Activated naive CD4-positive, alpha-beta T cell treated with anti-CD3 and anti-CD28 coated beads, Interleukin-2, amount 50 U/mL, for 24 hours (primary cell): ENCODE measurements around the gene LMX1B.
"Not testable (repeated sequence)": the region's sequence is repeated elsewhere in the genome, so short reads cannot be mapped to it uniquely, and the experiment has no call there.

ENCODE experiments used
- H3K27ac Mint-ChIP-seq: one replicate; pipeline ENCODE4 v1.8.0; 2021; ENCODE audit warnings: mild to moderate bottlenecking, mixed read lengths
- H3K27me3 Mint-ChIP-seq: one replicate; pipeline ENCODE4 v1.8.0; 2021; ENCODE audit warnings: mixed read lengths
- H3K36me3 Mint-ChIP-seq: one replicate; pipeline ENCODE4 v1.8.0; 2021; ENCODE audit warnings: mixed read lengths
- H3K4me1 Mint-ChIP-seq: one replicate; pipeline ENCODE4 v1.8.0; 2021; ENCODE audit warnings: mixed read lengths
- H3K4me3 Mint-ChIP-seq: one replicate; pipeline ENCODE4 v1.8.0; 2021; ENCODE audit warnings: mild to moderate bottlenecking, mixed read lengths
- H3K9me3 Mint-ChIP-seq: one replicate; pipeline ENCODE4 v1.8.0; 2021; ENCODE audit warnings: mixed read lengths

LMX1B gene

DNA sequence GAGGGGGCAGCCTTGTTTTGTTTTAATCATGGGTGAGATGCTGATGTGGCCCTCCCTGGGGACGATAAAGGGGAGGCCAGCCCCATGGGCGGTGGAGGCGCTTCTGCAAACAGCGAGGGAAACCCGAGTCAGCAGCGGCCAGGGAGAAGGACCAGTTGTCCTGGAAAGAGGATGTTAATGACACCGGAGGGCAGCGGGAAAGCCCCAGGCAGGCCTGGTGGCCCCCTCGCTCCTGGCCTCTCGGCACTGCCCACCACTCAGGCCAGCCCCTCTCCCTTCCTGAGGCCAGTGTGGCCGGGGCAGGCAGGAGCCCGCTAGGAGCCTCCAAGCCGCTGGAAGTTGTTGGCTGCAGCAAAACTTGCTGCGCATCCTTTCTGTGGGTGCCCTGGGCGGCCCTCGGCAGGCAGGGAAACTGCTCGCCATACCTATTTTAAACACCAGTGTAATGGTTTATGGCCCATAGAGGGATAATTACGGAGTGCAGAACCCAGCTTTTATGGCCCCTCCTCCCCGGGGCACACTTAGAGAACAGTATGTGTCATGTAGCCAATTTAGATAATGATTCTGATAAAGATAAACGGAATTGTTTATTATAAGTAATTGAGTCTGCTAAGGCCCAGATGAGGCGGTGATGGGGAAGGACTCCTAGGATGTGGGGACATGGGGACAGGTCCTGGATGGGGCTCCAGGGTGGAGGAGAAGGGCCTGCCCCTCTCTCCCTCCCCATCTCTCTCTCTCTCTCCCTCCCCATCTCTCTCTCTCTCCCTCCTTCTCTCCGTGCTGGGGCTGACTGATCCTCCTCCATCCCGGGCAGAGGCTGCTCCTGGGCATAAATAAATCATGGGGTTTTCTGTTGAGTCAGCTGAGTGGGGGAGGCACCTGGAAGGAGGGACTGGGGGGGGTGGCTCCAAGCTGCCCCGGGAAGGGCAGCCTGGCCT, 36.9 kb downstream of the LMX1B start:
- peaks cover 38% of the 10 kb centered on the region for H3K27me3 Mint-ChIP-seq
- H3K36me3 Mint-ChIP-seq, result no peaks in the 10 kb centered on the region
- no peak overlapping the region for H3K27ac Mint-ChIP-seq
- H3K4me1 Mint-ChIP-seq, result no peaks in the 10 kb centered on the region
- H3K4me3 Mint-ChIP-seq, result no peak overlapping the region
- H3K9me3 Mint-ChIP-seq, result no peaks in the 10 kb centered on the region

DNA sequence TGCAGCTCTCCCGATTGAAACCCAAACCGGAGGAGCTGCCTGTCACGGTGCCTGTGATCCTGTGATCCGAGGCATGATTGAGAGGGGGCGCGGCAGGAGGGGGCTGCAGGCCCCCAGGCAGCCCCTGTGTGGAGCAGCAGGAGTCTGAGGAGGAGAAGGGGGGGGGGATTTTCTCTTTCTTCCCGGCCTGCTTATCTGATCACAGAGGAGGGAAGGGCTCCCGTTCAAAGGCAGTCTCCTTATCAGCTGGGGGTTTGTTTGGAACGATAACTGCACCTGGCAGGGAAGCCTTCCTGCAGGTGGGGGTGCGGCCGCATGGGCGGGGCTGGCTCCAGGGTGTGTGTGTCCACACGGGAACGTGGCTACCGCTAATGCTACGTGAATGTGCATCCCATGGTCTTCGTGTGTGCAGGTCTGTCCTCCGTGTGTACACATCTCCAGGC, 38.4 kb downstream of the LMX1B start:
- Mint-ChIP-seq H3K4me3 (no peak overlapping the region), H3K9me3 (no peaks in the 10 kb centered on the region), H3K27me3 (peaks cover 36% of the 10 kb centered on the region), H3K36me3 (no peaks in the 10 kb centered on the region), H3K4me1 (no peaks in the 10 kb centered on the region), H3K27ac (no peak overlapping the region)

GRCh38 chr9:126654124-126654523, 40.4 kb downstream of the LMX1B start:
- Mint-ChIP-seq H3K9me3 (no peaks in the 10 kb centered on the region), H3K4me1 (no peaks in the 10 kb centered on the region), H3K27ac (no peak overlapping the region), H3K27me3 (peaks cover 26% of the 10 kb centered on the region), H3K4me3 (no peak overlapping the region), H3K36me3 (no peaks in the 10 kb centered on the region)

- peaks cover 19% of the 10 kb centered on the region for H3K27me3 Mint-ChIP-seq
- H3K27ac Mint-ChIP-seq, H3K36me3 Mint-ChIP-seq, H3K9me3 Mint-ChIP-seq, H3K4me1 Mint-ChIP-seq, H3K4me3 Mint-ChIP-seq: not testable (repeated sequence)
Measured at GRCh38 chr9:126656214-126656613, 42.5 kb downstream of the LMX1B start.

DNA sequence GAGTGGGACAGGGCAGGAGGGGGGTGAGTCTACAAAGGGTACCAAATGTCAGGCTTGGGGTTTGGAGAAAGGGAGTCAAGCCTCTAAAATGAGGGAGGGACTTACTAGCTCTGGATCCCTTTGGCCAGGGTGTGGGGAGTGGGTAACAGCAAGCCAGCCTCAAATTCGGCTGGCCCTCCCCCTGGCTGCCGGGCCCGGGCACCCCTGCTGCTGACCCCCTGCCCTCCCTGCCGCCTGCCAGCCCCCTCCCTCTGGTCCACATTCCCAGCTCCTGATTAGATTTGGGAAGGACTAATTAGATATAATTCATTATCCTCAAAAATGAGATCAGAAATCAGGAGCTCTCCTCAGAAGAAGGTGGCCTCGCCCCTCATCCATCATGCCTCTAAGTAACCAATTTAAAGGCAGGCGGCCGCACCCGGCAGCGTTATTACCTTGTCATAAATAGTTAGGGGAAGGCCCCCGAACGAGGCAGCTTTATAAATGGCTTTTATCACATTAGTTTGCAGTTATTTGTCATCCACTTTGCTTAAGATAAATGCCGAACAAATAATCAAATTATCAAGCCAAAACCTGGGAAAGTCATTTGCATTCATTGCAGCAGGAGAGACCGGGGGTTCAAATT, 44.6 kb downstream of the LMX1B start:
- H3K36me3 Mint-ChIP-seq, result no peaks in the 10 kb centered on the region
- H3K27me3 Mint-ChIP-seq, result peaks cover 14% of the 10 kb centered on the region
- no peak overlapping the region for H3K4me3 Mint-ChIP-seq
- H3K27ac Mint-ChIP-seq, result no peak overlapping the region
- no peaks in the 10 kb centered on the region for H3K4me1 Mint-ChIP-seq
- no peaks in the 10 kb centered on the region for H3K9me3 Mint-ChIP-seq

GRCh38 chr9:126658956-126659555, 45.3 kb downstream of the LMX1B start:
- H3K4me3 Mint-ChIP-seq, result no peak overlapping the region
- H3K36me3 Mint-ChIP-seq, result no peaks in the 10 kb centered on the region
- H3K4me1 Mint-ChIP-seq, result no peaks in the 10 kb centered on the region
- peaks cover 8% of the 10 kb centered on the region for H3K27me3 Mint-ChIP-seq
- no peak overlapping the region for H3K27ac Mint-ChIP-seq
- no peaks in the 10 kb centered on the region for H3K9me3 Mint-ChIP-seq

- Mint-ChIP-seq H3K27me3 (peaks cover 11% of the 10 kb centered on the region), H3K27ac (no peak overlapping the region), H3K4me1 (no peaks in the 10 kb centered on the region), H3K9me3 (no peaks in the 10 kb centered on the region), H3K4me3 (no peak overlapping the region), H3K36me3 (no peaks in the 10 kb centered on the region)
Measured at GRCh38 chr9:126661122-126661520, 47.4 kb downstream of the LMX1B start.

DNA sequence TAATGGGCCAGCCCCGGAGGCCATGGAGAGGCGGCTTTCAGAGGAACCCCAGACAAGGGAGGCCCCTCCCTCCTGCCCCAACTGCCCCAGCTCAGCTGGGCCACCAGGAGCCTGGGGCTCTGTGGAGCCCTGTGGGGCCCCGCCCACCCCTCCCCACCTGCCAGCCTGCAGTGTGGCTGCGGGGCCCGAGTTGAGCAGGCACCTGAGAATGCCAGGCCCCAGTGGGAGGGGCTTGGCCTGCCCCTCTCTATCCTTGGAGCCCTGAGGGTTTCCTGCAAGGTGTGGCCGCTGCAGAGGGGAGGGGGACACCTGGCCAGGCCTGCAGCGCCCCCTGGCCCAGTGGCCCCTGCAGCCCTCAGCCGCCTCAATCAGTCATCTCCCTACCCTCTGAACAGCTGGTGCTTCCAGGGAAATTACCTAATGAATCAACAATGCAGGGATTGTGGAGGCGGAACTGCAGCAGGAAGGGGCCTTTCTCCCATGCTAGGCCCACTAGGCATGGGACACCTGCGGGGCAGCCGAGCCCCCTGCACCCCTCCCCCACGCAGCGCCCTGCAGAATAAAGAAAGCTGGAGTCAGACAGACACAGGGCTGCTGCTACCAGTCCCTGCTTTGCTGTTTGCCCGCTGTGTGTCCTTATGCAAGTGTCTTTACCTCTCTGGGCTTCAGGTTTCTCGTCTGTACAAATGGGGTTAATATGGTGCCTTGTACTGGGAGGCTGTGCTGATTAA, 48.0 kb downstream of the LMX1B start:
- no peaks in the 10 kb centered on the region for H3K9me3 Mint-ChIP-seq
- no peak overlapping the region for H3K4me3 Mint-ChIP-seq
- H3K27ac Mint-ChIP-seq, result no peak overlapping the region
- H3K36me3 Mint-ChIP-seq, result no peaks in the 10 kb centered on the region
- no peaks in the 10 kb centered on the region for H3K4me1 Mint-ChIP-seq
- H3K27me3 Mint-ChIP-seq, result peaks cover 17% of the 10 kb centered on the region

DNA sequence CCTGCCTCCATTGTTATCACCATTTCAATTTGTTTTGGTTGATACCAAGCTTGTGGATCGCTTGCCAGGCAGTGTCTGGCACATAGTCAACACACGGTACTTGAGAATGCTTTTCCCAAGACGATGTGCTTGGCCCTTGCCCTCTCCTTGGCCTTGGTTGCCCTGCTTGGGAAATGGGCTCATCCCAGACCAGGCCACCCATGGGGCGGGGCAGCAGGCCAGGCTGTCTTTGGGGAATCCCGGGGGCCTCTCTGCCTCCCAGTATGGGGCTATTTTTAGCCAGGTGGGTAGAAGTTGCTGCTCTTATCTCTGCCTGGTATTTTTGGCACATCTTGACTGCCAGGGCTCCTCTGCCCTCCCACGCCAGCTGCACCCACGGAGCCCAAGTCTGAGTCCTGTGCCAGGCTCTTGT, 49.9 kb downstream of the LMX1B start:
- Mint-ChIP-seq H3K4me3 (no peak overlapping the region), H3K9me3 (no peaks in the 10 kb centered on the region), H3K36me3 (no peaks in the 10 kb centered on the region), H3K27me3 (peaks cover 17% of the 10 kb centered on the region), H3K4me1 (no peaks in the 10 kb centered on the region), H3K27ac (no peak overlapping the region)

DNA sequence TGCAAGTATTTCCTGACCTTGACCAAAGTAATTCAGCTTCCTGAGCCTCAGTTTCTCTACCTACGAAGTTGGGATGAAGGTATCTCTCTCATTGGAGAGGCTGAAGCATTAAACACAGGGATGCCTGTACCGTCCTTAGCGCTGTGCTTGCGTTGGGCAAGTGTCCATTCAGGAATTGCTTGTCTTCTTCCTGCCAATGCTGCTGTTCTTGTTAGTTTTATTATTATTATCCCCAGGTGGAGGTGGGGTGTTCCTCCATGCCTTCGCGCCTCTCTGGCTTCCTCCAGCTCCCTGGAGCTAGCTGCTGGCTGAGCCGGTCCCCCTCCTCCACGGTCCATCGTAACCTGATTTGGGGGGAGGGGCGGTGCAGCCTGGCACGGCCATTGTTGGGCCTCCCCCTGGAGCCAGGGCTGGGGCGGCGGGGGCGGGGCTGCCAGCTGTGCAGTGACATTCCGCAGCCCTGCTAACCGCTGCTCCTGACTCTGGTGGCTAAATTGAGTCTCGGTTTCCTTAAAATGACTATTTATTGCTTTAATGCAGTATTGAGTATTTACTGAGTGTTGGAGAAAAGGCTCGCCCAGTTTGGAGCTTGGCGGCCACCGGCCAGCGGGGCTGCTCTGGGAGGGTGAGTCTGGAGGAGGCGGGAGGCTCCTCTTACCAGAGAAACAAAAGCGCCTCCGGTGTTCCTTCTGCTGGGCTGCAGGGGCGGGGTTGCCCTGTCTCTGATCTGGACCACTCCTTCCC, 51.3 kb downstream of the LMX1B start:
- H3K27me3 Mint-ChIP-seq, result peaks cover 17% of the 10 kb centered on the region
- H3K36me3 Mint-ChIP-seq, result no peaks in the 10 kb centered on the region
- H3K27ac Mint-ChIP-seq, result no peak overlapping the region
- no peaks in the 10 kb centered on the region for H3K9me3 Mint-ChIP-seq
- no peaks in the 10 kb centered on the region for H3K4me1 Mint-ChIP-seq
- H3K4me3 Mint-ChIP-seq, result no peak overlapping the region

- Mint-ChIP-seq H3K27ac (no peak overlapping the region), H3K27me3 (peaks cover 16% of the 10 kb centered on the region), H3K4me3 (no peak overlapping the region), H3K36me3 (no peaks in the 10 kb centered on the region), H3K9me3 (no peaks in the 10 kb centered on the region), H3K4me1 (no peaks in the 10 kb centered on the region)
Measured at GRCh38 chr9:126665644-126666035, 51.9 kb downstream of the LMX1B start.

- Mint-ChIP-seq H3K27ac (no peak overlapping the region), H3K4me3 (no peak overlapping the region), H3K36me3 (no peaks in the 10 kb centered on the region), H3K4me1 (no peaks in the 10 kb centered on the region), H3K9me3 (no peaks in the 10 kb centered on the region), H3K27me3 (peaks cover 14% of the 10 kb centered on the region)
Measured at GRCh38 chr9:126666155-126666803, 52.6 kb downstream of the LMX1B start.

- H3K9me3 Mint-ChIP-seq, result no peaks in the 10 kb centered on the region
- H3K4me3 Mint-ChIP-seq, result no peak overlapping the region
- no peaks in the 10 kb centered on the region for H3K36me3 Mint-ChIP-seq
- H3K27me3 Mint-ChIP-seq, result peaks cover 17% of the 10 kb centered on the region
- H3K4me1 Mint-ChIP-seq, result no peaks in the 10 kb centered on the region
- H3K27ac Mint-ChIP-seq, result no peak overlapping the region
Measured at GRCh38 chr9:126667190-126668055, 53.7 kb downstream of the LMX1B start.

DNA sequence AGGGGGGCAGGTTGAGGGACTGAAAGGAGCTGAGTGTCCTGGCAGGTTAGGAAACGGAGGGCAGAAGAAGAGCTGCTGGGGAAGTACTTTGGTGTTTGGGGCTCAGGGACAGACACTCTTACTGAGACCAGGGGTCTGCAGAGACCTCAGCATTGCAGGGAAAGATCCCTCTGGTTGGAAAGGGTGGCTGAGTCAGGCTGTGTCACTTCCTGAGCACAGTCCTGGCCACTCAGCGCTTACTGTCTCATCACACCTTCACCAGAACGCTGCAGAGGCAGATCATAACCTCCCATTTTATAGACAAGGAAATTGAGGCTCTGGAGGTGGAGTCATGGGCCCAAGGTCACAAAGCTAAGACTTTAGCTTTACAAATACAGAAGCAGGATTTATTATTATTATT, 54.3 kb downstream of the LMX1B start:
- no peak overlapping the region for H3K4me3 Mint-ChIP-seq
- no peaks in the 10 kb centered on the region for H3K4me1 Mint-ChIP-seq
- H3K27me3 Mint-ChIP-seq, result peaks cover 18% of the 10 kb centered on the region
- no peaks in the 10 kb centered on the region for H3K36me3 Mint-ChIP-seq
- H3K9me3 Mint-ChIP-seq, result no peaks in the 10 kb centered on the region
- no peak overlapping the region for H3K27ac Mint-ChIP-seq
